Activated T-cell treated with anti-CD3 and anti-CD28 coated beads, Interleukin-2, amount 50 U/mL, for 4 hours (primary cell): Measurements from ENCODE around the gene CKM. TPM values are rescaled to one million over a fixed set of nuclear protein-coding genes. Genes with fewer than 3 reads are reported as not detected.
A peak's percentile ranks its signal among the peaks of the same experiment; 100 is the strongest.

Experiments
- ATAC-seq, 2 donors: fragments of 200-7000 bp; cut with Tn5 transposase; one replicate each; pipeline ENCODE4 v1.10.0; 2021
- DNase-seq: peaks from one replicate; pipeline ENCODE4 v3.0.0-alpha.2; 2020
- H3K27me3 Mint-ChIP-seq: one replicate; pipeline ENCODE4 v1.8.0; 2021; ENCODE audit warnings: low read depth, mixed read lengths
- H3K36me3 Mint-ChIP-seq: one replicate; pipeline ENCODE4 v1.8.0; 2022; ENCODE audit warnings: mixed read lengths; ENCODE audit not compliant: insufficient read depth
- H3K4me1 Mint-ChIP-seq: one replicate; pipeline ENCODE4 v1.8.0; 2021; ENCODE audit warnings: low read depth, mixed read lengths
- H3K4me3 Mint-ChIP-seq: one replicate; pipeline ENCODE4 v1.8.0; 2021; ENCODE audit warnings: mild to moderate bottlenecking, moderate library complexity, mixed read lengths
- H3K9me3 Mint-ChIP-seq: one replicate; pipeline ENCODE4 v1.8.0; 2021; ENCODE audit warnings: mixed read lengths
- total RNA-seq, 3 donors: library from RNA; stranded (reverse); gene quantifications; one replicate each; pipeline ENCODE4 v1.2.1, GENCODE V29; 2021

The CKM gene
- total RNA-seq: not detected

DNA sequence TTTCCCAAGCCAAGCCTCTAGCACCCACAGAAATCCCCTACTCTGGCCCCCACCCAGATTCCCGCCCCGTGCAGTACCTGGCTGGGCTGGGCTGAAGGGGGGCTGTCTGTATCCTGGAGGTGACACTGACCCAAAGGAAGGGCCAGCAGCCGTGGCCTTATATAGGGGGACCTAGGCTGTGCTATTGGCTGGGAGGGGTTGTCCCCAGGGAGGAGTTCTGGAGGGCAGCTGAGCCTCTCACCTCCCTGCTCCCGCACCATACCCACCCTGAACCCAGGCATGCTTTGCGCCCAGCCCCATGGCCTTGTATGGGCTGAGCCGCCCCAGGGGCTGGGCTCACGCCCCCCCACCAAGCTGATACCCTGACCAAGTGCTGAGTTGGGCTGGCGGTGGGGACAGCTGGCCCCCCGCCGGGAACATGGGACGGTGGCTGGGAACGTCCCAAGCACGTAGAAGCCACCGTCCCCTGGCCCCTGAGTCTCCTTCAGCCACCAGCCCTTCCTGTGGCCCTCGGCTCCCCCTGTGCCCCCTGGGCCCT lies at the start of gene CKM:
Gene CKM (minus strand): TSS at position 132 of the 538 bp plus-strand sequence. CDS start 3,162 bp downstream, outside the sequence.
- ATAC-seq (no peak), DNase-seq (no peak)
- Mint-ChIP-seq H3K9me3 (no peaks in the 10 kb centered on the region), H3K4me3 (no peak within 1 kb of the TSS), H3K4me1 (no peaks in the 10 kb centered on the region), H3K36me3 (no peaks in the 10 kb centered on the region), H3K27me3 (peaks cover 40% of the 10 kb centered on the region)

DNA sequence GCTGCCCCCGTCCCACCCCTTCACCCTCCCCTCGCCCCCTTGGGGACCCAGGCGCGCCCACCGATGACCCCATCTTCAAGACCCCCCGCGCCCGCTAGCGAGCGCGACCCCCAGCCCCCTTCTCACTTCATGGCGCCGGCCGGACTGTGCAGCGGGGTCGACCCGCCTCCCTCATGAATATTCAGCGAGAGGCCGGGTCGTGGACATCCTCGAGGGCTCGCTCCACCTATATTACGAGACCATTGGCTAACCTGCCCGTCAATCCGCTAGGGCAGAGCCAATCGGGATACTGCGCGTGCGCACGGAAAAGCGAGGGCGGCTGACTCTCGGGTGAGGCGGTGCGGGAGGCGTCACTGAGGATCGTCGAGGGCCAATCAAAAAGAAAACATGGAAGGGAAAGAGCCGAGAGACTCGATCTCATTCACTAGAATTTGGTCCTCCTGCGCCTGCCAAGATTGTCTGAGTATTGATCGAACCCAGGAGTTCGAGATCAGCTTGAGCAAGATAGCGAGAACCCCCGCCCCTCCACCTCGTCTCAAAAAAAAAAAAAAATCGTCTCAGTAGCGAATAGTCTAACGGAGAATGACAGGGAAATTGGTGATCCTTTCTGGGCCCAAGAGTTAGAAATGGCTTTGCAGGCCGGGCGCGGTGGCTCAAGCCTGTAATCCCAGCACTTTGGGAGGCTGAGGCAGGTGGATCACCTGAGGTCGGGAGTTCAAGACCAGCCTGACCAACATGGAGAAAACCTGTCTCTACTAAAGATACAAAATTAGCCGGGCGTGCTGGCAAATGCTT lies 47.9 kb upstream of the CKM start, which contains the start of gene ERCC2:
Gene ERCC2 (minus strand): TSS at position 164 of the 795 bp plus-strand sequence. CDS start 33 bp downstream, at position 131.
- H3K27me3 Mint-ChIP-seq: no peaks in the 10 kb centered on the region
- no peaks in the 10 kb centered on the region for H3K9me3 Mint-ChIP-seq
- ATAC-seq: peak; percentile 99 to 100
- H3K4me3 Mint-ChIP-seq: peak within 1 kb of the TSS; percentile 85
- peaks cover 14% of the 10 kb centered on the region for H3K4me1 Mint-ChIP-seq
- peak; percentile 99 for DNase-seq
- H3K36me3 Mint-ChIP-seq: no peaks in the 10 kb centered on the region

DNA sequence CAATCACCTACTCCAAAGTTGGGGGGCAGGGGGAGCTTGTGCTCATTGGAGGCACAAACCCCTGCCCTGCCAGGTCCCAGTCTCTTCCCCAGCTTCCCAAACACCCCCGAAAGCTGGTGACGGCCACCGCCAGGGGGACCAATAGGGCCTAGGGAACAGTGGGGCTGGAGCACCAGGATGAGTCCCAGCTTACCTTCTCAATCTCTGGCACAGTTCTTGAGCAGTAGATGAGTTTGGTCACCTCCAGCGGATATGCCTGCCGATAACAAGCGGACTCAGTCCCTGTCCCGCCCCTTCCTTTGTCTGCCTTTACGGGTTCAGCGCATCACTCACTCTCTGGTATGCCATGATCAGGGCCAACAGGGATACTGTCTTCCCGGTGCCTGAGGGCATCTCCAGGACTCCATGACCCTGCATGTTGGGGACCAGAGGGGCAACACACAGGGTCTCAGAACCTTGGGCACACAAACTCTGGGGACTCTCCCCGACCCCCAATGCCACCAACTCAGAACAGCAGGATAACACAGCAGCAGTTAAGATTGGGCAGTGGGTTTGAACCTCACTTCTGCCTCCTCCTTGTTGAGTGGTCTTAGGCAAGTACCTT lies 46.2 kb upstream of the CKM start:
- H3K36me3 Mint-ChIP-seq: no peaks in the 10 kb centered on the region
- no peaks in the 10 kb centered on the region for H3K27me3 Mint-ChIP-seq
- peak overlapping the region; percentile 65 for H3K4me3 Mint-ChIP-seq
- peaks cover 14% of the 10 kb centered on the region for H3K4me1 Mint-ChIP-seq
- DNase-seq (no peak), ATAC-seq (no peak)
- no peaks in the 10 kb centered on the region for H3K9me3 Mint-ChIP-seq

DNA sequence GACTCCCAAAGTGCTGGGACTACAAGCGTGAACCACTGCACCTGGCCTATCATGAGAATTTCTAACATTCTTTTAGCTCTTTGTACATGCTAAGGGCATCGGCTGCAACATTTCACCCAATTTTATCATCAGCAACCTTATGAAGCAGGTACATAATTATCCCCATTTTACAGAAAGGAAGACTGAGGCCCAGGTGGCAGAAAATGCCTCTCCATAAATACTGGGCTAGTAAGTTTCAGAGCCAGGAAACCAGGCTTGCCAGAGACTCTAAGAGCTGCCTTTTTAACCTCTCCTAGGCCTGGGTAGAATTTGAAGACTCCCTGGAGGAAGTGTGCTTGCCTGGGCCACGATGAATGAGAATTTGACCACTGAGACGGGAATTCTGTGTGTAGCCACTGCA lies 45.5 kb upstream of the CKM start:
- Mint-ChIP-seq H3K9me3 (no peaks in the 10 kb centered on the region), H3K4me1 (peaks cover 14% of the 10 kb centered on the region), H3K27me3 (no peaks in the 10 kb centered on the region), H3K36me3 (no peaks in the 10 kb centered on the region), H3K4me3 (no peak overlapping the region)
- ATAC-seq: no peak
- no peak for DNase-seq

DNA sequence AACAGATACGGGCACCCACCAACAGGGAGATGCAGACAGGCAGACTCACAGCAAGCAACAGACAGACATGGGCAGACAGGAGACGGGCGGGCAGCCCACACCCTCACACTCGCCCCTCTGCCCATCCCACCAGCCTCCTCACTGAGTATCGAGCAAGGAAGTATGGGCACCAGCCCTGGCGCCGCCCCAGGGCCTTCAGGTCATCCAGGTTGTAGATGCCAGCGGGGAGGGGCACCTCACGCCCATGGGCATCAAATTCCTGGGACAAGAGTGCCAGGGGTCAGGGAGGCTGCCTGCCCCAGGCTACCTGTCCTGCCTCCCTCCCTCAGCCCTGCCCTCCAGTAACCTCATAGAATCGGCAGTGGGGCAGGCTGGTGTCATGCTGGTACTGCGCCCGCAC lies 42.0 kb upstream of the CKM start:
- H3K27me3 Mint-ChIP-seq: no peaks in the 10 kb centered on the region
- H3K9me3 Mint-ChIP-seq: no peaks in the 10 kb centered on the region
- no peak for DNase-seq
- H3K4me3 Mint-ChIP-seq: no peak overlapping the region
- no peak for ATAC-seq
- H3K4me1 Mint-ChIP-seq: peaks cover 9% of the 10 kb centered on the region
- H3K36me3 Mint-ChIP-seq: peaks cover 3% of the 10 kb centered on the region

DNA sequence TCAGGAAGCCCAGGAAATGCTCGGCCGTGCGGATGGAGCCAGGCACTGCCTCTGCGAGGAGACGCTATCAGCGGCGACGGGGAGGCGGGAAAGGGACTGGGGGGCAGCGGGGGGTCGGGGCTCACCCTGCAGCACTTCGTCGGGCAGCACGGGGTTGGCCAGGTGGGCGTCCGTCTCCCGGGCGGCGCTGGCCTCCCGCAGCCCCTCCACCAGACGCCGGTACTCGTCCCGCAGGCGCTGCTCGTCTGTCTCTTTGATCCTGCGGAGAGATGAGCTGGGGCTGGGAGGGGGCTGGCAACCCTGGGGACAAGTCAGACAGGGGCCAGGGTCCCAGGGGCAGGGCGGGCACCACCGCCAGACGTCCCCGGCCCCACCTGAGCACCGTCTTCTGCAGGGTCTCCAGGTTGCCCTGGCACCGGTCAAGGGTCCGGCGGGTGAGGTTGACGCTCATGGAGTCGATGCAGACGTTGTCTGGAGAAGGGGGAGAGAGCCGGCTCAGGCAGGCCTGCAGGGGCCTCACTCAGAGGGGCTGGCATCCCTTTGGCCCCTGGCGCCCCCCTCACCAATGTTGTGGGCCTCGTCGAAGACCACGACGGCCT lies 41.3 kb upstream of the CKM start:
- H3K27me3 Mint-ChIP-seq: no peaks in the 10 kb centered on the region
- H3K9me3 Mint-ChIP-seq: no peaks in the 10 kb centered on the region
- no peak overlapping the region for H3K4me3 Mint-ChIP-seq
- ATAC-seq (no peak), DNase-seq (no peak)
- H3K4me1 Mint-ChIP-seq: peaks cover 5% of the 10 kb centered on the region
- H3K36me3 Mint-ChIP-seq: peaks cover 3% of the 10 kb centered on the region

DNA sequence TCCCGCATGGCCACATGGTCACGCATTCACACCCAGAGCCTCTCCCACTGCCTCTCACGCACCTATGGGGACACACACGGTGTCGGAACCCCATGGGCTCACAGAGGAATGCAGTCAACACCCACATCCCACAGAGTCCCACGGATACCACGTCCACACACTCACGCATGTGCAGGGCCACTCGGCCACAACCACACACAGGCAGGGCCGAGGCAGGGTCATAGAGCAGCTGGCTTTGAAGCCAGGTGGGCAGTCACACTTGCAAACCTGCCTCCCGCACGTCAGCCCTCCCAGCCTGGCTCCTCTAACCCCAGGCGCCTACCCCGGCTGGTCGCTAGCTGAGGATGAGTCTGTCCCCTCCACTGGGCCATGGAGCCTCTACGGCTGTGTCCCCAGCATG lies 39.6 kb upstream of the CKM start:
- no peaks in the 10 kb centered on the region for H3K9me3 Mint-ChIP-seq
- ATAC-seq: no peak
- H3K36me3 Mint-ChIP-seq: peaks cover 5% of the 10 kb centered on the region
- no peaks in the 10 kb centered on the region for H3K27me3 Mint-ChIP-seq
- DNase-seq: no peak
- no peak overlapping the region for H3K4me3 Mint-ChIP-seq
- no peaks in the 10 kb centered on the region for H3K4me1 Mint-ChIP-seq

DNA sequence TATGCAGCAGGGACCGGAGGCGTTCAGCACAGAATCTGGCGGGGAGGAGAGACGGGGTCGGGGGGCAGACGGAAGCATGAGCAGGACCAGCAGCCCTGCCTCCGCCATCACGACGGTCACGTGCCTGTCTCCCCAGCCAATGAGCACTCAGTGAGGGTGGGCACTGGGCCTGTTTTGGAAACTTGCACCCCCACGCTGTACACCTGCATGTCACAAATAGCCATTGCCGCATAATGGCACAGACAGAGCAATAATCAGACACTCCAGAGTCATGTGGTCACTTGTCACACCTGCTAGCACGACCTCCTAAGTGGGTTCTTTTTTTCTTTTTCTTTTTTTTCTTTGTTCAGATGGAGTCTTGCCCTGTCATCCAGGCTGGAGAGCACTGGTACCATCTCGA lies 38.9 kb upstream of the CKM start:
- no peaks in the 10 kb centered on the region for H3K27me3 Mint-ChIP-seq
- ATAC-seq (no peak), DNase-seq (no peak)
- H3K9me3 Mint-ChIP-seq: no peaks in the 10 kb centered on the region
- no peak overlapping the region for H3K4me3 Mint-ChIP-seq
- peaks cover 5% of the 10 kb centered on the region for H3K36me3 Mint-ChIP-seq
- no peaks in the 10 kb centered on the region for H3K4me1 Mint-ChIP-seq

DNA sequence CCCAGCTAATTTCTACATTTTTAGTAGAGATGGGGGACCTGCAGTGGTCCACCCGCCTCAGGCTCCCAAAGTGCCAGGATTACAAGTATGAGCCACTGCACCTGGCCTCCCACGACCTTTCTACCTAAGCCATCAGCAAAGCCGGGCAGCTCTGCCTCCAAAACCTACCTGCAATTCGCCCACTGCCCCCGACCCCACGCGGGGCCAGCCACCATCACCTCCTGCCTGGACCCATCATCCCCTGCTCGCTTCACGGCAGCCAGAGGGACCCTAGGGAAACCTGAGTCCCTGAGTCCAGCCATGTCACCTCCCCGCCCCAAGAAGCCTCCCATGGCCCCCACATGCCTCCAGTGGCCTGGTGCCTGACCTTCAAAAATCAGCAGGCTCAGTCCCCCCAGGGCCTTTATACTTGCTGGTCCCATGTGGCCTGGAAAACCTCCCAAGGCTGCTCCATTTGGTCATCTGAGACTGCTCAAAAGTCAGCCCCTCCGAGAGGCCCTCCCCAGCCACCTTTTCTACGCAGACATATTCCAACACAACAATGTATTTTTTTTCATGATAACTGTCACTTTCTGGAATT lies 35.6 kb upstream of the CKM start:
- ATAC-seq: no peak
- H3K4me3 Mint-ChIP-seq: no peak overlapping the region
- H3K9me3 Mint-ChIP-seq: no peaks in the 10 kb centered on the region
- DNase-seq: no peak
- H3K27me3 Mint-ChIP-seq: no peaks in the 10 kb centered on the region
- H3K36me3 Mint-ChIP-seq: peaks cover 13% of the 10 kb centered on the region
- no peaks in the 10 kb centered on the region for H3K4me1 Mint-ChIP-seq

DNA sequence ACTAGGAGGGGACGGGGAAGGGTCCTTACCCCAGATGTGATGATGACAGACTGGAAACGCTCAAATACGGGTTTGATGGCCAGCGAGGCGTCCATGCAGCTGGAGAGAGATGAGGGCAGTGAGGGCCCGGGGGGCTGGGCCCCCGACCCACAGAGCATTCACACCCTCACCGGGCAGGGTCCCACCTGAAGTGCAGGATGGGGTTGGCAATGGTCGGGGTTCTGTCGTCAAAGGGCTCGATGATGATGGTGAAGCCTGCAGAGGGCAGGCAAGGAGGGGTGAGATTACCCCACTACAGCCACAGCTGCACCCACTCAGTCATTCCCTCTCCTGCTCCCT lies 34.7 kb upstream of the CKM start:
- no peaks in the 10 kb centered on the region for H3K9me3 Mint-ChIP-seq
- H3K27me3 Mint-ChIP-seq: no peaks in the 10 kb centered on the region
- no peak for ATAC-seq
- H3K36me3 Mint-ChIP-seq: peaks cover 16% of the 10 kb centered on the region
- DNase-seq: no peak
- H3K4me1 Mint-ChIP-seq: no peaks in the 10 kb centered on the region
- no peak overlapping the region for H3K4me3 Mint-ChIP-seq

DNA sequence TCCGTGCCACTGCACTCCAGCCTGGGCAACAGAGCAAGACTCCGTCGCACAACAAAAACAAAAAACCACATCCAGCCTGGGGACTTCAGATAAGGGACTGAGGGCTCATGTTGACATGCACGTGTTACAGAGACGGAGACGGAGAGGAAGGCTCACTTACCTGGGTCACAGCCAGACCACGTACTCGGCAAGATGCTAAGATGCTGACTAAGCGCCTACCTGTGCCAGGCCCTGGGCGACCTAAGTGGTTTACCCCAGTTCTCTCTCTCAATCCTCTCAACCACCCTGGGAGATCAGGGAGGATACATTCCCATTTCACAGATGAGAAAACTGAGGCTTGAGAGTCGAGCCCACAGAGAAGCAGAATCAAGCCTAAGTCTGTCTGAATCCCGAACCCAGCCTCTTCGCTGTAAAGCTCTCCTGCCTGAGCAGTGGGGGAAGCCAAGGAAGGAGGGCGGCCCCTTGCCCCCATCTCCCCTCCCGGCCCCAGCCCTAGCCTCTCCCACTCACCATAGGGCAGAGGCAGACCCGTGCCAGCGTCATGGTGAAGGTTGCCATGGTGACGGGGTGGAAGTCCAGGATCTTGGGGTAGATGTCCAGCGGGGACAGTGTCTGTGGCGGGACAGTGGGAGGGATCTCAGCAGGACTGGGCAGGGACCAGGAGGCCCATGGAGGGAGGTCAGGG lies 34.2 kb upstream of the CKM start:
- Mint-ChIP-seq H3K9me3 (no peaks in the 10 kb centered on the region), H3K27me3 (no peaks in the 10 kb centered on the region), H3K4me1 (no peaks in the 10 kb centered on the region), H3K4me3 (no peak overlapping the region), H3K36me3 (peaks cover 16% of the 10 kb centered on the region)
- ATAC-seq (no peak), DNase-seq (no peak)

DNA sequence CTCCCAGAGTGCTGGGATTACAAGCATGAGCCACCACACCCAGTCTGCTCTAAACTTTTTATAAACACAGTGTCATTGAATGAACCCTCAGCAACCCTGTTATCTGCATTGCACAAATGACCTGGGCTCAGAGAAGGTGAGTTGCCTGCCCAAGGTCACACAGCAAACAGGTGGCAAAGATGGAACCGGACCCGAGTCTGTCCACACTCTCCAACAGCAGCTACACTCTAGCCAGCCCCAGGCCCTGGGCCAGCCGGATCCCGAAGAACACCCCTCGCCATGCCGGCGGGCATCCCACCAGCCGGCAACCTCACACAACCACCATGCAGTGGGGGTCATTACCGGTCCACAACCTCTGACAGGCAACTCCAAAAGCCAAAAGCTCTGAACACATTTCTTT lies 33.2 kb upstream of the CKM start:
- Mint-ChIP-seq H3K4me1 (no peaks in the 10 kb centered on the region), H3K27me3 (no peaks in the 10 kb centered on the region), H3K4me3 (no peak overlapping the region), H3K36me3 (peaks cover 17% of the 10 kb centered on the region), H3K9me3 (no peaks in the 10 kb centered on the region)
- DNase-seq (no peak), ATAC-seq (no peak)

DNA sequence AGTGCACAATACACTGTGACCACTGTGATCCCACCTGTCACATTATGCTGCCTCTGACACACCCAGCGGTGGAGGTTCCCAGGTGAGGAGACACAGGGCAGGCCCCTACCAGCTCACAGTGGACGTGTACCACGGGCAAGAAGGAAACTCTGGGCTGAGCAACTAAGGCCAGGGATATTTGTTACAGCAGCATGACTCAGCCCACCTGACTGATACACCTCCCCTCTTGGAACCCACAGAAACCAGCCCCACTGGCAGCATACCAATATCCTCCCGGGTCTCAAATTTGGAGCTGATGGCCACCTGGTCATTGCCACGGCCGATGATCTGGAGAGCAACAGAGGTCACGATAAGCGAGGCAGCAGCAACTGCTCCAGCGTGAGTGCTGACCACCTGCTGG lies 32.7 kb upstream of the CKM start:
- Mint-ChIP-seq H3K4me3 (no peak overlapping the region), H3K27me3 (no peaks in the 10 kb centered on the region), H3K4me1 (no peaks in the 10 kb centered on the region), H3K9me3 (no peaks in the 10 kb centered on the region), H3K36me3 (peaks cover 19% of the 10 kb centered on the region)
- DNase-seq: no peak
- ATAC-seq: no peak

DNA sequence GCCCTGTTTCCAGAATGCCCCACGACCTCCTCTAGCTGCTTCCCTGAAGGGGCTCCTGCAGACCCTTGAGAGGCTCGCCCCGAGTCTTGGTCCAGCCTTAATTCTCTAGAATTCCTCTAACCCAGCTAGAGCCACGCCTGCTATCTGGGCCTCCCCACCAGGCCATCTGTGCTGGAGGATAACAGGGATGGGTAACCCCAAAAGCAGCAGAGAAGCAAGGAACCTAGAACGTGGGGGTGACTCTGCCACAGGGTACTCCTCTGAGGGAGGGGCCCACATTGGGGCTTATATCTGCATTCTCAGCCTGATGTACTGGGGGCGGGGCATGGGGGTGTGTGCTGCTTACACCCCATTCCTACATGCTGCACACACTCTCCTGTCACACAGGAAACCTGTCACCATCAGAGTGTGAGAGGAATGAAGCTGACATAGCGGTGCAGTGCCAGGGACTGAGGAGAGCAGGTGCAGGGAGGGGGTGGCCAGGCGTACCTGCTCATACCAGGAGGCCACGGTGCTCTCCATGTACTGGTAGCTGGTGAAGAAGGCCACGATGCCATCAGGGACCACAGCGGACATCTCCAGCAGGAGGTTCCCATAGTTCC lies 31.7 kb upstream of the CKM start:
- no peaks in the 10 kb centered on the region for H3K4me1 Mint-ChIP-seq
- no peaks in the 10 kb centered on the region for H3K9me3 Mint-ChIP-seq
- DNase-seq (no peak), ATAC-seq (no peak)
- peaks cover 19% of the 10 kb centered on the region for H3K36me3 Mint-ChIP-seq
- no peak overlapping the region for H3K4me3 Mint-ChIP-seq
- H3K27me3 Mint-ChIP-seq: no peaks in the 10 kb centered on the region
